Breast epithelium (tissue), 3 donors: Measurements from ENCODE around the gene FHDC1.

Source experiments
- CTCF ChIP-seq, 3 donors: fragments of 450-650 bp; IDR thresholded peaks; one replicate each; pipeline ENCODE4 v1.5.1; 2016 to 2017; ENCODE audit warnings: antibody characterized with exemption in 3 of 3, mild to moderate bottlenecking in 3 of 3, moderate library complexity in 3 of 3
- POLR2A ChIP-seq: fragments of 450-650 bp; IDR thresholded peaks from one replicate; pipeline ENCODE4 v1.6.1; 2016; ENCODE audit warnings: antibody characterized with exemption, mild to moderate bottlenecking, moderate library complexity
- POLR2AphosphoS5 ChIP-seq, 3 donors: sonication (generic); formaldehyde crosslinking; IDR thresholded peaks; one replicate each; pipeline ENCODE4 v1.6.1; 2017; ENCODE audit warnings: antibody characterized with exemption in 3 of 3

GRCh38 chr4:152961014-152961772 is 25.1 kb downstream of the FHDC1 start:
- TF ChIP-seq CTCF (IDR thresholded peaks at IDR 0.05): no peak
- TF ChIP-seq POLR2A: no peak
- TF ChIP-seq POLR2AphosphoS5 (IDR thresholded peaks at IDR 0.05): no peak
